Measurements from ENCODE around the gene NDUFAF3. TPM values are rescaled to one million over a fixed set of nuclear protein-coding genes. Genes with fewer than 3 reads are reported as not detected.

Gene NDUFAF3
- total and polyA plus RNA-seq, 2 experiments from 2014 or later: 49.9 to 118 TPM

DNA sequence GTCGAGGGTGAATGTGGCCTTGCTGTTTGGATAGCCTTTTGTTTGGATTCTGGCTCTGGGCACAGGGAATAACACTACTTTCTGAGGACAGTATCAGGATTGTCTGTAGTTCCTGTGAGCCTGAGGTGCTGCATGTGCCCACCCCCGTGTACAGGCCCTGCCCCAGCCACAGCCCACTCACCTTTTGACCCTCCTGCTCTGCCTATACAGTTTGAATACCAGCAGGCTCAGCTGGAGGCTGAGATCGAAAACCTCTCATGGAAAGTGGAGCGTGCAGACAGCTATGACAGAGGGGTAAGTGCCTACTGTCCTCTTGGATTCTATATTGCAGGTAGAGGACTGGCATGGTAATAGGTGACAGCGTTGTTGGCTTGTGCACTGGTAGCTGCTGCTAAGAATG lies 39.2 kb upstream of the NDUFAF3 start:
- Histone ChIP-seq H3F3A (replicated peaks; ENCODE audit: low read depth) (0 out of 2 replicates have a peak, but pooled peaks cover 15% of the 10 kb centered on the region), H3K9me2 (ENCODE audit: insufficient read depth) (no peaks in the 10 kb centered on the region), H3K79me2 (replicated peaks; ENCODE audit: insufficient read depth) (no peaks in the 10 kb centered on the region; the same call in 1 of the 2 replicates), H3K4me1 (ENCODE audit: insufficient read depth) (no peaks in the 10 kb centered on the region), H3K36me3 (ENCODE audit: insufficient read depth) (peaks cover 26% of the 10 kb centered on the region), H3K27me3 (ENCODE audit: insufficient read depth) (no peaks in the 10 kb centered on the region), H3K27ac (ENCODE audit: low read depth) (no peak overlapping the region), H4K20me1 (replicated peaks; ENCODE audit: insufficient read depth) (peaks cover 28% of the 10 kb centered on the region), H2AFZ (no peak overlapping the region), H3K4me3 (no peak overlapping the region), H3K4me2 (no peak overlapping the region)
- no peak for DNase-seq (ENCODE audit: low spot score)
- ATAC-seq: no peak
- TF ChIP-seq REST (IDR thresholded peaks at IDR 0.05; ENCODE audit: unreplicated experiment): no peak
- TF ChIP-seq CTCF (conservative IDR thresholded peaks at IDR 0.05; ENCODE audit: low read depth in 2 of 2): no peak
- TF ChIP-seq STAT1 (IDR thresholded peaks at IDR 0.05; ENCODE audit: unreplicated experiment): no peak
- TF ChIP-seq ZNF114 (CRISPR knock-in tag; IDR thresholded peaks at IDR 0.05): no peak
- no peak for TF ChIP-seq ZNF331 (CRISPR knock-in tag; IDR thresholded peaks at IDR 0.05; ENCODE audit: low read depth)
- TF ChIP-seq, protein P1, sequence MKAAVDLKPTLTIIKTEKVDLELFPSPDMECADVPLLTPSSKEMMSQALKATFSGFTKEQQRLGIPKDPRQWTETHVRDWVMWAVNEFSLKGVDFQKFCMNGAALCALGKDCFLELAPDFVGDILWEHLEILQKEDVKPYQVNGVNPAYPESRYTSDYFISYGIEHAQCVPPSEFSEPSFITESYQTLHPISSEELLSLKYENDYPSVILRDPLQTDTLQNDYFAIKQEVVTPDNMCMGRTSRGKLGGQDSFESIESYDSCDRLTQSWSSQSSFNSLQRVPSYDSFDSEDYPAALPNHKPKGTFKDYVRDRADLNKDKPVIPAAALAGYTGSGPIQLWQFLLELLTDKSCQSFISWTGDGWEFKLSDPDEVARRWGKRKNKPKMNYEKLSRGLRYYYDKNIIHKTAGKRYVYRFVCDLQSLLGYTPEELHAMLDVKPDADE (IDR thresholded peaks at IDR 0.05): no peak
- no peak for TF ChIP-seq CREB1 (CRISPR knock-in tag; IDR thresholded peaks at IDR 0.05; ENCODE audit: low read depth)
- TF ChIP-seq EZH2phosphoT487 (IDR thresholded peaks at IDR 0.05; ENCODE audit: unreplicated experiment): no peak
- TF ChIP-seq POLR2AphosphoS5 (IDR thresholded peaks at IDR 0.05; ENCODE audit: low read depth): no peak
- TF ChIP-seq EZH2 (IDR thresholded peaks at IDR 0.05; ENCODE audit: low read depth, unreplicated experiment): no peak
- TF ChIP-seq JUNB (IDR thresholded peaks at IDR 0.05; ENCODE audit: unreplicated experiment): no peak
- TF ChIP-seq, protein P2, sequence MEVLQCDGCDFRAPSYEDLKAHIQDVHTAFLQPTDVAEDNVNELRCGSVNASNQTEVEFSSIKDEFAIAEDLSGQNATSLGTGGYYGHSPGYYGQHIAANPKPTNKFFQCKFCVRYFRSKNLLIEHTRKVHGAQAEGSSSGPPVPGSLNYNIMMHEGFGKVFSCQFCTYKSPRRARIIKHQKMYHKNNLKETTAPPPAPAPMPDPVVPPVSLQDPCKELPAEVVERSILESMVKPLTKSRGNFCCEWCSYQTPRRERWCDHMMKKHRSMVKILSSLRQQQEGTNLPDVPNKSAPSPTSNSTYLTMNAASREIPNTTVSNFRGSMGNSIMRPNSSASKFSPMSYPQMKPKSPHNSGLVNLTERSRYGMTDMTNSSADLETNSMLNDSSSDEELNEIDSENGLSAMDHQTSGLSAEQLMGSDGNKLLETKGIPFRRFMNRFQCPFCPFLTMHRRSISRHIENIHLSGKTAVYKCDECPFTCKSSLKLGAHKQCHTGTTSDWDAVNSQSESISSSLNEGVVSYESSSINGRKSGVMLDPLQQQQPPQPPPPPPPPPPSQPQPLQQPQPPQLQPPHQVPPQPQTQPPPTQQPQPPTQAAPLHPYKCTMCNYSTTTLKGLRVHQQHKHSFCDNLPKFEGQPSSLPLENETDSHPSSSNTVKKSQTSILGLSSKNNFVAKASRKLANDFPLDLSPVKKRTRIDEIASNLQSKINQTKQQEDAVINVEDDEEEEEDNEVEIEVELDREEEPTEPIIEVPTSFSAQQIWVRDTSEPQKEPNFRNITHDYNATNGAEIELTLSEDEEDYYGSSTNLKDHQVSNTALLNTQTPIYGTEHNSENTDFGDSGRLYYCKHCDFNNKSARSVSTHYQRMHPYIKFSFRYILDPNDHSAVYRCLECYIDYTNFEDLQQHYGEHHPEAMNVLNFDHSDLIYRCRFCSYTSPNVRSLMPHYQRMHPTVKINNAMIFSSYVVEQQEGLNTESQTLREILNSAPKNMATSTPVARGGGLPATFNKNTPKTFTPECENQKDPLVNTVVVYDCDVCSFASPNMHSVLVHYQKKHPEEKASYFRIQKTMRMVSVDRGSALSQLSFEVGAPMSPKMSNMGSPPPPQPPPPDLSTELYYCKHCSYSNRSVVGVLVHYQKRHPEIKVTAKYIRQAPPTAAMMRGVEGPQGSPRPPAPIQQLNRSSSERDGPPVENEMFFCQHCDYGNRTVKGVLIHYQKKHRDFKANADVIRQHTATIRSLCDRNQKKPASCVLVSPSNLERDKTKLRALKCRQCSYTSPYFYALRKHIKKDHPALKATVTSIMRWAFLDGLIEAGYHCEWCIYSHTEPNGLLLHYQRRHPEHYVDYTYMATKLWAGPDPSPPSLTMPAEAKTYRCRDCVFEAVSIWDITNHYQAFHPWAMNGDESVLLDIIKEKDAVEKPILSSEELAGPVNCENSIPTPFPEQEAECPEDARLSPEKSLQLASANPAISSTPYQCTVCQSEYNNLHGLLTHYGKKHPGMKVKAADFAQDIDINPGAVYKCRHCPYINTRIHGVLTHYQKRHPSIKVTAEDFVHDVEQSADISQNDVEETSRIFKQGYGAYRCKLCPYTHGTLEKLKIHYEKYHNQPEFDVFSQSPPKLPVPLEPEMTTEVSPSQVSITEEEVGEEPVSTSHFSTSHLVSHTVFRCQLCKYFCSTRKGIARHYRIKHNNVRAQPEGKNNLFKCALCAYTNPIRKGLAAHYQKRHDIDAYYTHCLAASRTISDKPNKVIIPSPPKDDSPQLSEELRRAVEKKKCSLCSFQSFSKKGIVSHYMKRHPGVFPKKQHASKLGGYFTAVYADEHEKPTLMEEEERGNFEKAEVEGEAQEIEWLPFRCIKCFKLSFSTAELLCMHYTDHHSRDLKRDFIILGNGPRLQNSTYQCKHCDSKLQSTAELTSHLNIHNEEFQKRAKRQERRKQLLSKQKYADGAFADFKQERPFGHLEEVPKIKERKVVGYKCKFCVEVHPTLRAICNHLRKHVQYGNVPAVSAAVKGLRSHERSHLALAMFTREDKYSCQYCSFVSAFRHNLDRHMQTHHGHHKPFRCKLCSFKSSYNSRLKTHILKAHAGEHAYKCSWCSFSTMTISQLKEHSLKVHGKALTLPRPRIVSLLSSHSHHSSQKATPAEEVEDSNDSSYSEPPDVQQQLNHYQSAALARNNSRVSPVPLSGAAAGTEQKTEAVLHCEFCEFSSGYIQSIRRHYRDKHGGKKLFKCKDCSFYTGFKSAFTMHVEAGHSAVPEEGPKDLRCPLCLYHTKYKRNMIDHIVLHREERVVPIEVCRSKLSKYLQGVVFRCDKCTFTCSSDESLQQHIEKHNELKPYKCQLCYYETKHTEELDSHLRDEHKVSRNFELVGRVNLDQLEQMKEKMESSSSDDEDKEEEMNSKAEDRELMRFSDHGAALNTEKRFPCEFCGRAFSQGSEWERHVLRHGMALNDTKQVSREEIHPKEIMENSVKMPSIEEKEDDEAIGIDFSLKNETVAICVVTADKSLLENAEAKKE (CRISPR knock-in tag; IDR thresholded peaks at IDR 0.05): no peak
- no peak for TF ChIP-seq NANOG (IDR thresholded peaks at IDR 0.05; ENCODE audit: borderline replicate concordance)
- no peaks in the 10 kb centered on the region for H3K9me3 Mint-ChIP-seq
- no peak overlapping the region for H3K27ac Mint-ChIP-seq
- H3K36me3 Mint-ChIP-seq (ENCODE audit: low read depth): peaks cover 70% of the 10 kb centered on the region
- H3K27me3 Mint-ChIP-seq (ENCODE audit: insufficient read depth, low read depth, poor library complexity): peaks cover 19% of the 10 kb centered on the region
- no peak overlapping the region for H3K4me3 Mint-ChIP-seq
- H3K4me1 Mint-ChIP-seq: no peaks in the 10 kb centered on the region; the same call in 1 of the 3 replicates
